Measurements from ENCODE around the gene AGFG2.

GRCh38 chr7:100490483-100491191 lies 48.4 kb upstream of the AGFG2 start:
- TF ChIP-seq CTCF (IDR thresholded peaks at IDR 0.05; ENCODE audit: low read depth, low read length) (no peak), EZH2phosphoT487 (IDR thresholded peaks at IDR 0.05; ENCODE audit: low read depth) (no peak)
